HG03460 (cell line): ENCODE measurements around the gene TNFRSF18.
A peak's percentile ranks its signal among the peaks of the same experiment; 100 is the strongest.

Experiments used
- ATAC-seq: cut with Tn5 transposase; IDR thresholded peaks from one replicate; pipeline ENCODE4 v1.9.1; 2021; ENCODE audit not compliant: unreplicated experiment

TNFRSF18 gene

DNA sequence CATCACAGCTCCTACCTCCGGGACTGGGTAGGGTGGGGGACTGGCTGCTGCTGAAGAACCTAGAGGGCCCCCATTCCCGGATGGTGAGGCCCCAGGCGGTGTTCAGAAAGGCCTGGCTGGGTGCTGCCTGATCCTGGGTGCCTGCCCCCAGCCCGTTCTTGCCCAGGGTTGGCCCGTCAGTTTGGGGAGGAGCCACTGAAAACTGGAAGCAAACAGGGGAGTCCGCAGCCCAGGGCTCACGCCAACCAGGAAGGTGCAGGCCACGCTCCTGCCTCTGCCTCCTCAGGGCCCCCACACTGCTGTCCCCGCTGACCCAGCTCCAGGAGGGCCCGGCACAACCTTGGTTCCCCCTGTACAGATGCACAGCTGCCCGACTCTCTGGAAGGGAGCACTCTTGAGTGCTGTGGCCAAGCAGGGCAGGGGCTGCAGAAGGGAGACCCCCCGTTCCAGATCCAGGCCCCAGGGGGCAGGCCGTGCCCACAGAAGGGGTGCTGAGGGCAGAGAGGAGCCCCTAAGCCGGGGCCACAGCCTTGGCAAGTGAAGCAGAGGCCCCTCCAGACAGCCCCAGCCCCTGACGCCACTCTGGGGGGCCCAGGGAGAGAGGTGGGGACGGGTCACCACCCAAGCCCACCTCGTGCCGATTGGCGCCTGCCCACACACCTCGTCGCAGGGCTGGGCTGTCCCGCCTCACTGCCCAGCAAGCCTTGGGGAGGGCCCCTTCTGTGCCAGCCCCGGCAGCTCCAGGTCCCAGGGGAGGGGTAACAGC, 34.6 kb upstream of the TNFRSF18 start:
- no peak for ATAC-seq

DNA sequence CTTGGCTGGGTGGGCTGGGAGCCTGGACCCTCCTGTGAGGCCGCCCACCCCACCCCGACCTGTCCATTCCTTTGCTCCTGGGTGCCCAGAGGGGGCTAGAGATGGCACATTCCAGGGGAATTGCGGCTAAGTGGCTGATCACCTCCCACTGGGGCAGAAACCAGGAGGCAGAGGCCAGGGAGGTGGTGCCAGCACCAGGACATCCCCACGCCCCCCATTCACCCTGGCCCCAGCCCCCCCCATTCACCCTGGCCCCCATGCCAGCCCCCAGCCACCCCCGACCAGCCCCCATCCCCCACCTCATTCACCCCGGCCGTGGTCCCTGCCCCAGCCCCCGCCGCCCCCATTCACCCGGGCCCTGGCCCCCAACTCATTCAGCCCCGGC, 33.9 kb upstream of the TNFRSF18 start:
- ATAC-seq = no peak

DNA sequence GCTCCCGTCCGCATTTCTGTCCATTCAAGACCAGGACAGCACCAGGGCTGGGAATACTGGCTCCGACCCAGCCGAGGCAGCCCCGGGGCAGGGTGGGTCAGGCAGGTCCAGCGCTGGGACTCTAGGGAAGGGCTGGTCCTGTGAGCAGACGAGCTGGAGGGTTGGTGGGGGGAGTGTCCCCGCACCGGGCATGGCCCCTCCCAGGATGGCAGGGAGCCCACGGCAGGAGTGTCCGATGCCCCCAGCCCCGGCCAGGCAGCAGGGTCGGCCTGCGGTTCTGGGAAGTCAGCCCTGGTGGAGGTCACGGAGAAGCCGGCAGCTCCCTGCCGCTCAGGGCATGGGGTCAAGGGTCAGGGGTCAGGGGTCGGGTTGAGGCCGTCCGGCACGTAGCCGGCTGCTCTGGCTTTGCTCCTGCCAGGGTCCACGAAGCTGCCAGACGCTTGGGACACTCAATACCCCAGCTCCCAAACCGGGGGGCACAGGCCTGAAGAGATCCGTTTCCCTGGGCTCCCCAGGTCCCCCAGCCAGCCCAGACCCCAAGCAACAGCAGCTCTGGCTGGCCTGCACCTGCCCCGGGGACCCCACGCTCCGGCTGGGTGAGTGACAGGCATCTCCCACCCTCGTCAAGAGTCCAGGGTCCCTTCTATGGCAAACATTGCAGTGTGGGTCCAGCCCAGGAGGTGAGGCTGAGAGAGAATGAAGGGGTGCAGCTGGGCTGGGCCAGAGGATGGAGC, 33.4 kb upstream of the TNFRSF18 start:
- ATAC-seq = no peak

DNA sequence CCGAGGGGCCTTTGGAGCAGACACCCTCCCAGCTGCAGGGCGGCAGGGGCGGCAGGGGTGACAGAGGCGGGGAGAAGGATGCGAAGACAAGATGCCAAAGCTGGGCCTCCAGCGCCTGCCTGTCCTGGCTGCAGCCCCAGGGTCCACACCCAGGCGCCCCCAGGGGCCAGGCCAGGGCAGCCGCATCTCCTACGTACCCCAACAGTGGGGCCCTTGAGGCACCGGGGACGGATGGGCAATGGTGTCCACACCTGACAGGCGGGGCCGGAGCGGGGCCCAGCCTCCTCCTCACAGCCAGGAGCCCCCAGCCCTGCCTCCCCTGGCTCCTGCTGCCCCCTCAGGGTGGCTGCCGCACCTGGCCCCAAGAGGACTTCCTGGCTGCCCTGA, 32.8 kb upstream of the TNFRSF18 start:
- ATAC-seq = no peak

DNA sequence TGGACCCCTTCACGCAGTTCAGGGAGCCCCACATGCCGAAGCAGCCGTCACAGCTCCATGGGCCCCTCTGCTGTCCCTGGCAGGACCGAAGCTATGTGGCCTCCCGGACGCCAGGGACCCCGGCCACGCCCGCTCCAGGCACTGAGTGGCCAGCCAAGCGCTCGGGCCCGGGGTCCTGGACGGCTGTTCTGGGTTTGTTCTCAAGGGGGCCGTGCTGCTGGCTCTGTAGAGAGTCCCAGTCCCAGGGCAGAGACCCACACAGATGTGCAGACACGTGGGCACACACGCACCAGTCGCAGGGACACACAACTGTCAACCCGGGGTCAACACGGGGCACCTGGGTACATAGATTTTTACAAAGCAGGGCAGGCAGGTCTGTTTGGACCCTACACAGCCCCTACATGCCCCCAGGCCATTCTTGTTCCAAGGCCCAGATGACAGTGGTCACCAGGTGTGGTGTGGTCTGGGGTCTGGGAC, 32.3 kb upstream of the TNFRSF18 start:
- ATAC-seq = no peak

DNA sequence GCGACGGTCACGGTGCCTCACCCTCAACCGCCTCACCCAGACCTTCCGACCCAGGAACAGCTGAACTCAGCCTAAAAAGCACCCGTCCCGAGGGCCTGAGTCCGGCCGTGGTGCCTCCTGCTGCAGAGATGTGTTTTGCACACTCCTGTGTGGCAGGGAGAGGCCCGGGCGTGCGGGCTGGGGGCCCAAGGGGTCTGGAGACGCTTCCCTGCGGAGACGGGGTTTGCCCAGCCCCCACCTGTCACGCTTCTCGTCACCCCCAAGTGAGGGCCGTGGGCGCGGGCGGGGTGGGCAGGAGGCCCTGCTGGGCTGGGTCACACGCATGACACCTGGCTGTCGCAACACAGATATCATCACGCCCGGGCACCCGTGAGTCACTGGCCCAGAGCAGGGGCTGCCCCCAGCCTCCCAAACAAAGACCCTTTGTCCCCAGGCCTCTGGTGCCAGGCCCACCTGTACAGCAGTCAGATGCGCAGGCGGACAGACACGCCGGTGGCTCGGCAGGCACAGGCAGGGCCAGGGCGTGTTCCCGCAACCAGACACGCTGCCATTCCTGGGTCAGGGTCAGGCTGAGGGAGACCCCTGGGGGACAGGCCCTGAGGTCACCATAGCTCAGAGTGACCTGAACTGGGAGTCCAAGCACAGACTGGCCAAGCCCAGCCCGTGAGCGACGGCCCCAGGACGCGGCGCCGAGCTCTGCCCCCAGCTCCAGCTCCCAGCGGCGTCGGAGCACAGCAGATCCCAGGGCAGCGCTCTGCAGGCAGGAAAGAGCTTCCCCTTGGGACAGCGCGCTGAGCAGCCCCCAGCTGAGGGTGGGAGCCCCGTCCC, 31.7 kb upstream of the TNFRSF18 start:
- ATAC-seq = no peak

DNA sequence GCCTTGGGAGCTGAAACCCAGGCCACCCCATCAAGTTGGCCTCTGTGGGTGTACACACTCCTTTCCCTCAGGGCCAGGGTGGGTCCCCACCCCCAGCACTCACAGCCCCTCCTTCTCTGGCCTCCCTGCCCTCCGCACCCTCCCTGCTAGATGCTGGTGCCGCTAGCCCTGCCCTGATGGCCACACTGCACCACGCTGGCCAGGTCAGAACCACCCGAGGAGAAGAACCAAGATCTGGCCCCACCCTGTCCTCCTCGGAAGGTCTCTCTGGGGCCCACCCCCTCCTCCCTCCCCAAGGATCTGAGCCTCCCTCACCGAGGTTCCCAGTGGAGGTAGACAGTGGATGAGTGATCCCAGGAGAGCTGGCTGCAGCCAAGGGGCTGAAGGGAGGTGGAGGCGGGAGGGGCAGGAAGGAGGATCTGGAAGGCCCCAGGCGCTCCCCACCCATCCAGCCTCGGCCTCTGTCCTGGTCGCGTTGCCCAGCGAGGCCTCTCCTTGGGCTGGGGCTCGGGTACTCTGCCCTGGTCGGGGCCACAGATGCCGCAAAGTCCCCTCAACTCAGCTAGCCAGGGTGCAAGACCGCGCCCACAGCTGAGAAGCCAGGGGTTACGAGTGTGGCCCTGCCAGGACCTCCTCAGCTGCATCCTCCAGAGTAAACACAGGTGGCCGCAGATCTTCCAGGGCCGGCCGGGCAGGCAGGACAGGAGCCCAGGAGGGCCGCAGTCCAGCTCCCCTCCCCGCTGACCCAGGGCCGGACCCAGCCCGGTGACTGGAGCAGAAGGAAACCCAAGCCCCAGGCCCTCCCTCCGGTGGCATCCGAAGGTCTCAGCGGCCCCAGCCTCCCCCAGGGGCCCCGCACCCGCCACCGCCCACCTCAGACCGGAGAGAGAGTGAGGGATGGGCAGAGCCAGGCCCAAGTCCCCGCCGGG, 30.8 kb upstream of the TNFRSF18 start:
- no peak for ATAC-seq

DNA sequence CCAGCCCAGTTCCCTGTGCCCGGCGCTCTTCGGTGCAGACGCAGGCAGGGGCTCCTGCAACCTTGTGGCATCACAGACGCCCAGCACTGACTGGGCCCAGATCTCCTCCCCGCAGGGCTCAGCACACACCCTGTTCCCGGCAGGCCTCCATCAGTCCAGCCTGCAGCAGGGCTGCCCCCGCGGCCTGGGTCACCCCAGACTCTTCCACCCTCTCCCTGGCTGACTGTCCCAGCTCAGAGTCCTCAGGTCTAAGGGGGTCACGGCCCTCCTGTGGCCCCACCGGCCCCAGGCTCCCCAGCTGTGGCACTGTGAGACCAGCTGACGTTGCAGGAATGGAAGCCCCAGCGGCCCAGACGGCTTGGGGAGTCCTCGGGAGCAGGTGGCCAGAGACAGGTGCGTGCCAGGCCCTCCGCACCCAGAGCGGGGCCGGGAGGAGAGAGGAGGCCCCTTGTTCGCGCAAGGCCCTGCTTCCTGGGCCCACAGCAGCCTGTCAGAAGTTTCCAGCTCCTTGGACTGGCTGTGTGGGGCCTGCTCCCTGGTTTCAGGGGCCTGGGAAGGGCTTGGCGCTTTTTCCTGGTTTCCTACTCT, 29.9 kb upstream of the TNFRSF18 start:
- no peak for ATAC-seq

DNA sequence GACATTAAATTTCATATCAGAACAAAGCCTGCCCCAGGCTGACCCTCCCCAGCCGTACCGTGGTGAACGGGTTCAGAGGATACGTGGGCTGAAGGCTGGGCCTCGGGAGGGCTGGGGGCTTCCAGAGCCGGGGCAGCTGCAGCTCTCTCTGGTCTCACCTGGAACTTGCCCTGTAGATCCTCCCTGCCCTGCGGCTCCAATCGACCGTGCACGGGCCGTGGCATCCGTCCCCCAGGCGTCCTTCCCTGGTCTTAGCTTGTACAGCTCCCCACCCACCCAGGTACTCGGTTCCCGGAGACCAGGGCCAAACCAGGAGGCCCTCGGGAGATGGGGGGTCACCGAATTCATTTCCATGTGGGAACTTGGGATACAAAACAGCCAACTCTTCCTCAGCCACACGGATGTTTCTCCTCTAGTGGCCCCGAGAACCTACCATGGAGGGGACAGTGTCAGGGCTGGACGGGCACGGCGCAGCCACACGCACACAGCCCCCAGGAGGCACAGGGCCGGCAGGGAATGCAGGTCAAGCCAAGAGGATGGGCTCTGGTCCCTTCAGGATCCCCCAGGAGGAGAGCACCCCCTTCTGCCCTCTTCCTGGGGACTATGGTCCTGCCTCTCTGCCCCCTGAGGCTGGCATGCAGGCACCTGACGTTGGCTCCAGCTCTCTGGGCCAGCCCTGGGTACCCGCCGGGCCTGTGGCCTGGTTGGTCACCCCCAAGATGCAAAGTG, 28.8 kb upstream of the TNFRSF18 start:
- ATAC-seq = no peak

DNA sequence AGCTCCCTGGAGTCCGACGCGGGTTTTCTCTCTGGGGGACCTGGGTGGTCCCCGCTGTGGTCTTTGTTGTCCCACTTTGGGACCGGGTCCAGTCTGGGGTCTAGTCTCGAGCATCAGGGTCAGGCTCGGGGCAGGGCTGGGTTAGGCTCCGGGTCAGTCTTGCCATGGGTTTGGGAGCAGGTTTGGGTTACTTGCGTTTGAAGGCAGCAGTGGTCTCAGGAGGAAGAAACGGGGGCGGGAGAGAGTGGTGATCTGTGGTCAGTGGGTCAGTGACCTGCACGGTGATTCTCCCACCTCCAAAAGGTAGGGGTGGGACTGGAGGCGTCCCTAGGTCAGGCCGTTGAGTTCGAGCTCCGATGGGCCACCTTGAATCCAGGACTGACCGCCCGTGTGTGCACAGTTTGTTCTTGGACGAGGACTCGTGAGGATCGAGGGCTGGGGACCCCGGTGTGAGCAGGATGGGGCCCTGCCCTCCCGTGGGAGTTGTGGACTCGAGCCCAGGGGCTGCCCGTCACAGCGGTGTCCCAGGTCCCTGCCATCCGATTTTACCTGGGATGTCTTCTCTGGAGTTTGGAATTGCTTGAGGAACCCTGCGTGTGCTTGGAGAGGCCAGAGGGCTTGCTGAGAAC, 27.9 kb upstream of the TNFRSF18 start:
- no peak for ATAC-seq

DNA sequence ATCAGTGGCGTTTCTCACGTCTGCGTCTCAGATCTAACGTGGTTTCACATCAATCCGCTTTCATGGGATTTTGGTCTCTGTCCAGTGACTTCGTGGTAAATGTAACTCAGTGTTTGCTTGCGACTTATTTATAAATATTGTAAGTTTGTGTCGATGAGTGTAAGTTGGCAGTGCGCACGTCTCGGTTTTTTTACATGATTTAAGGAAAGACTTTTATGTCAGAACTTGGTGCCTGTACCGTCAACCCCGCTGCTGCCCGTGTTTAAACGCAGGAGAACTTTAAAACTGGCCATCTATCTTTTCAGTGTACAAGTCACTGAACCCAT, 27.1 kb upstream of the TNFRSF18 start:
- no peak for ATAC-seq

DNA sequence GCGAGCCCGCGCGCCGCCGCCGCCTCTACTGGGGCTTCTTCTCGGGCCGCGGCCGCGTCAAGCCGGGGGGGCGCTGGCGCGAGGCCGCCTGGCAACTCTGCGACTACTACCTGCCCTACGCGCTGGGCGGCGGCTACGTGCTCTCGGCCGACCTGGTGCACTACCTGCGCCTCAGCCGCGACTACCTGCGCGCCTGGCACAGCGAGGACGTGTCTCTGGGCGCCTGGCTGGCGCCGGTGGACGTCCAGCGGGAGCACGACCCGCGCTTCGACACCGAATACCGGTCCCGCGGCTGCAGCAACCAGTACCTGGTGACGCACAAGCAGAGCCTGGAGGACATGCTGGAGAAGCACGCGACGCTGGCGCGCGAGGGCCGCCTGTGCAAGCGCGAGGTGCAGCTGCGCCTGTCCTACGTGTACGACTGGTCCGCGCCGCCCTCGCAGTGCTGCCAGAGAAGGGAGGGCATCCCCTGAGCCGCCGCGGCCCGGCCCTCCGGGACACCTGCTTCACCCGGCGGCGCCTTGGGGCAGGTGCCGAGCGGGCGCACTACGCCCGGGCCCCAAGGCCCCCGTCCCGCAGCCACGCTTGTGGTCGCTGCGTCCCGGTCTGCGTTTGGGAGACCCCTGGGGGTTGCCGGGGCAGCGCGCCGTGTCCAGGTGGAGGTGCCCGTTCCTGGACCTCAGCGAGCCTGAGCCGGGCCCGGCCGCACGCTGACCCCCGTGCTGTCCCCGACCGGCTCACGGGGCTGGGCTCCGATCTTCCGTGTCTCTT, 26.6 kb upstream of the TNFRSF18 start:
- no peak for ATAC-seq

DNA sequence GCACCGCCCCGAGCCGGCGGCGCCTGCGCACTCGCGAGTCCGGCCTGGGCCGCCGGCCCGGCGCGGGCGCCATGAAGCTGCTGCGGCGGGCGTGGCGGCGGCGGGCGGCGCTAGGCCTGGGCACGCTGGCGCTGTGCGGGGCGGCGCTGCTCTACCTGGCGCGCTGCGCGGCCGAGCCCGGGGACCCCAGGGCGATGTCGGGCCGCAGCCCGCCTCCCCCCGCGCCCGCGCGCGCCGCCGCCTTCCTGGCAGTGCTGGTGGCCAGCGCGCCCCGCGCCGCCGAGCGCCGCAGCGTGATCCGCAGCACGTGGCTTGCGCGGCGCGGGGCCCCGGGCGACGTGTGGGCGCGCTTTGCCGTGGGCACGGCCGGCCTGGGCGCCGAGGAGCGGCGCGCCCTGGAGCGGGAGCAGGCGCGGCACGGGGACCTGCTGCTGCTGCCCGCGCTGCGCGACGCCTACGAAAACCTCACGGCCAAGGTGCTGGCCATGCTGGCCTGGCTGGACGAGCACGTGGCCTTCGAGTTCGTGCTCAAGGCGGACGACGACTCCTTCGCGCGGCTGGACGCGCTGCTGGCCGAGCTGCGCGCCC, 25.9 kb upstream of the TNFRSF18 start, which contains the start of gene B3GALT6:
Gene B3GALT6 (plus strand): TSS at position 30 of the 588 bp plus-strand sequence. CDS start 42 bp downstream, at position 72.
- ATAC-seq = no peak

DNA sequence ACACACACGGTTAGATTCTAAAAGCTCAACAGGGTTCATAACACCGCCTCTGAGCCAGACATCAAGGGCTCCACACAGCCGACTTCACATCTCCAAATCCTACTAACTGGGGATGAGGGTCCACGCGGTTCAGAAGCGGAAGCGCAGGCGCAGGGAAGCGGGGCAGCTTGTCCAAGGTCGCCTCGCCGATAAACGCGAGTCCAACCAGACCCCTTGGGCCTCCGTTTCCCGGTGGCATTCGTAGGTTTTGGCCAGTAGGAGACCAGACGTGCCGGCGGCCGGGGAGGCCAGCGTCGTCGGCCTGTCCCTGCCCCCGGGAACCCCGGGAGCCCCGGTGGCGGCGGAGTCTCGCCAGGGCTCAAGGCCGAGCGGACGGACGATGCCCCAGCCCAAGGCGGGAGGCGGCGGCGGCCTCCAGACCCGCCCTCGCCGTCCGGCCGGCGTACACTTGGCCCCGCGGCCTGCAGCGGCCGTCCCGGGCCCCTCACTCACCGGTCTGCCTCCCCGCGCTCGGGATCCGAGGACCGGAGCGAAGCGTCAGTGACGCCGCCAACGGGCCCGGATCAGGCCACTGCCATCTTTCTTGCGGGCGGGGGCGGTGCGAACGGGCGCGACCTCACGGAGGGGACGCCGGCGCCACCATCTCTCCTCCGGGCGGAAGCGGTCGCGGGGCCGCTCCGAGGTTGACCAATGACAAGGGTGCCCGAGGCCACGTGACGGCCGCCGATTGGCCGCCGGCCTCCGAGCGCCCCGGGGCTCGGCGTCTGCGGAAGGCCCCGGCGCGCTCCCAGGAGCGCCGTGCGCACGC, 25.2 kb upstream of the TNFRSF18 start, which contains the start of gene SDF4:
Gene SDF4 (minus strand): TSS at position 602 of the 808 bp plus-strand sequence. CDS start 3,229 bp downstream, outside the sequence.
- peak; percentile 78 for ATAC-seq

DNA sequence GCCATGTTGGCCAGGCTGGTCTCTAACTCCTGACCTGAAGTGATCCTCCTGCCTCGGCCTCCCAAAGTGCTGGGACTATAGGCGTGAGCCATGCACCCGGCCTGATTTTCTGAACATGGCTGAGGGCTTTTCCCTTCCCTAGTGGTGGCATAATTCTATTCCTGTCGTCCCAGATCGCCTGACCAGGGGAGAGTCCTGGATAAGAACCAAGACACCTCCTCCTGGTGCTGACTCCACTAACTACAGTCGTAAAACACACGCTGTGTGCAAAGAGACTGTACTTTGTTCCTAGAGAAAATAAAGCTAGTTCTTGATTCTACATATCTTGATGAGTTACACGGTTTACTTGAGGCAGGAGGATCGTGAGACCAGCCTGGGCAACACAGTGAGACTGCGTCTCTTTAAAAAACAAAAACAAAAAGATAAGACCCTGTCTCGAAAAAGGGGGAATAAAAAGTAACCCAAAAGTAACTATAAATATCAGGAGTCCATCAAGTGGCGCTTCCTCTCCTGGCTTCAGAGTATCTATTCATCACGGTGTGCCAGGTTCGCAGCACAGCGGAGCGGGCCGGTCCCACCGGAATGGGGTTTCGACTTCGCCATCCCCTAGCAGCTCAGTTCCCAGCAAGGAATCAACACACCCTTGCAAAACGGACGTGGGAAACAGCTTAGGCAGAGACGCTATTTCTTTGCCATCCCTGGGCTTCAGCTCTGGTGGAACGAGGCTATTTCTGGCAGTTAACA, 24.4 kb upstream of the TNFRSF18 start:
- no peak for ATAC-seq

DNA sequence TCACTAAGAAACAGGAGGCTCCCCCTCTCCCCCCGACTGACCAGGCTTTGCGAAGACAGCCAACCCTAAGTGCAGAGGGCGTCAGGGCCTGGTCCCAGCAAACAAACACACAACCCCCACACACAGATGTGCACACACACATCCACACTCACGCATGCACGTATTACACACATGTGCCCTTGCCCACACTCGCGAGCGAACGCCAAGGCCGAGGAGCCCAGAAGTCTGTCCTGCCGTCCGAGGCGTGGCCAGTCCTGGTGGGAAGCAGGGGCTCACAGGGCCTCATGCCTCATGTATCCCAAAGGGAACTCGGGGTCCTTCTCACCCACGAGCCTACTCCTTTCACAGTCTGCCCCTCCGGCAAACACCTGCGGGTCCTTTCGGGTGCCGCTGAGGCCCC, 23.4 kb upstream of the TNFRSF18 start:
- no peak for ATAC-seq
